Progenitor cell of endocrine pancreas (in vitro differentiated cells): ENCODE results near the gene ETNK1. TPM values are rescaled to one million over a fixed set of nuclear protein-coding genes. Genes with fewer than 3 reads are reported as not detected.
"Not testable (repeated sequence)": the region's sequence is repeated elsewhere in the genome, so short reads cannot be mapped to it uniquely, and the experiment has no call there.

ENCODE experiments used
- DNase-seq: peaks from one replicate; pipeline ENCODE4 v3.0.0; 2021; ENCODE audit warnings: low spot score; ENCODE audit not compliant: unreplicated experiment
- H3K27ac Mint-ChIP-seq: 2 replicates; pipeline ENCODE4 v1.8.0; 2021; ENCODE audit warnings: mild to moderate bottlenecking, moderate library complexity, mixed read lengths
- H3K27me3 Mint-ChIP-seq: 2 replicates; pipeline ENCODE4 v1.8.0; 2021; ENCODE audit warnings: mixed read lengths
- H3K36me3 Mint-ChIP-seq: 2 replicates; pipeline ENCODE4 v1.8.0; 2022; ENCODE audit warnings: mixed read lengths; ENCODE audit not compliant: insufficient read depth
- H3K4me1 Mint-ChIP-seq: 2 replicates; pipeline ENCODE4 v1.8.0; 2021; ENCODE audit warnings: low read depth, mixed read lengths
- H3K4me3 Mint-ChIP-seq: 2 replicates; pipeline ENCODE4 v1.8.0; 2021; ENCODE audit warnings: low read depth, mild to moderate bottlenecking, moderate library complexity, mixed read lengths
- H3K9me3 Mint-ChIP-seq: 2 replicates; pipeline ENCODE4 v1.8.0; 2021; ENCODE audit warnings: low read depth, mixed read lengths
- CTCF ChIP-seq: fragments of 200-600 bp; sonication (generic); IDR thresholded peaks from one replicate; pipeline ENCODE4 v1.5.0; 2021; ENCODE audit warnings: antibody characterized with exemption, mild to moderate bottlenecking; ENCODE audit not compliant: unreplicated experiment
- total RNA-seq: library from RNA; stranded (reverse); gene quantifications from 2 replicates; pipeline ENCODE4 v1.2.1, GENCODE V29; 2021

Gene ETNK1
- total RNA-seq, 1 donor from 2014 or later: 285 TPM

- Mint-ChIP-seq H3K9me3 (peaks cover 32% of the 10 kb centered on the region), H3K4me3 (no peak overlapping the region), H3K27me3 (no peaks in the 10 kb centered on the region), H3K36me3 (peaks cover 7% of the 10 kb centered on the region), H3K27ac (no peak overlapping the region), H3K4me1 (peaks cover 2% of the 10 kb centered on the region)
- no peak for TF ChIP-seq CTCF
- no peak for DNase-seq
Measured at GRCh38 chr12:22609501-22609900, 15.5 kb upstream of the ETNK1 start.

- H3K27me3 Mint-ChIP-seq: no peaks in the 10 kb centered on the region
- H3K27ac Mint-ChIP-seq: no peak overlapping the region
- H3K4me1 Mint-ChIP-seq: peaks cover 2% of the 10 kb centered on the region
- TF ChIP-seq CTCF: no peak
- no peak overlapping the region for H3K4me3 Mint-ChIP-seq
- DNase-seq: no peak
- peaks cover 10% of the 10 kb centered on the region for H3K36me3 Mint-ChIP-seq
- H3K9me3 Mint-ChIP-seq: peaks cover 35% of the 10 kb centered on the region
Measured at GRCh38 chr12:22610131-22610530, 14.8 kb upstream of the ETNK1 start.

- H3K27me3 Mint-ChIP-seq, DNase-seq, H3K4me3 Mint-ChIP-seq, H3K4me1 Mint-ChIP-seq, H3K27ac Mint-ChIP-seq, H3K36me3 Mint-ChIP-seq: not testable (repeated sequence)
- H3K9me3 Mint-ChIP-seq: peaks cover 45% of the 10 kb centered on the region
Measured at GRCh38 chr12:22612822-22613221, 12.1 kb upstream of the ETNK1 start.

- Mint-ChIP-seq H3K36me3 (peaks cover 10% of the 10 kb centered on the region), H3K27ac (no peak overlapping the region), H3K27me3 (no peaks in the 10 kb centered on the region), H3K9me3 (peaks cover 44% of the 10 kb centered on the region), H3K4me1 (no peaks in the 10 kb centered on the region), H3K4me3 (no peak overlapping the region)
- DNase-seq: no peak
- no peak for TF ChIP-seq CTCF
Measured at GRCh38 chr12:22615963-22616501, 8.9 kb upstream of the ETNK1 start.

- TF ChIP-seq CTCF: no peak
- Mint-ChIP-seq H3K4me1 (no peaks in the 10 kb centered on the region), H3K27me3 (no peaks in the 10 kb centered on the region), H3K36me3 (peaks cover 5% of the 10 kb centered on the region), H3K27ac (no peak overlapping the region), H3K4me3 (no peak overlapping the region), H3K9me3 (peaks cover 35% of the 10 kb centered on the region)
- DNase-seq: no peak
Measured at GRCh38 chr12:22617630-22618029, 7.3 kb upstream of the ETNK1 start.

- no peak for TF ChIP-seq CTCF
- Mint-ChIP-seq H3K27me3 (no peaks in the 10 kb centered on the region), H3K27ac (peak overlapping the region; percentile 99), H3K9me3 (no peaks in the 10 kb centered on the region), H3K4me1 (peaks cover 37% of the 10 kb centered on the region), H3K4me3 (peak overlapping the region; percentile 88), H3K36me3 (no peaks in the 10 kb centered on the region)
- DNase-seq: no peak
Measured at GRCh38 chr12:22624548-22624869, 462 bp upstream of the ETNK1 start.
